ENCODE results near the gene RAB9A.

DNA sequence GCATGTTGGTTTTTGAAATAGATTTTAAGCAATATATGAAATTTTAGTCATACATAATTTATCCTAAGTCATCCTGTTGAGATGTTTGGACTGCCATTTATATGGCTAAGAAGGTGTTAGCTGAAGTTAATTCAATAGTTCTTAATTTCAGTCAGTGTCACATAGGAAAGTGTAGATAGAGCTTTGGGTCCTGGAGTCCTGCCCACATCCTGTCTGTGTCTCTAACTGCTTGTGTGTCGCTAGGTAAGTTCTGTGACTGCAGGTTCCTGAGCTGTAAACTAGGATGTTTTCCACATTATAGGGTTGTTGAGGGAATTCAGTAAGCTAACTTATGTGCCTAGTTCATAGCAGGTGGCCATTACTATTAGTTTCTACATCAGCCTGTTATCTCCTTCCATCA is 66.3 kb downstream of the RAB9A start:
- no peak for TF ChIP-seq POLR2A (IDR thresholded peaks at IDR 0.05)
- TF ChIP-seq, protein P1, sequence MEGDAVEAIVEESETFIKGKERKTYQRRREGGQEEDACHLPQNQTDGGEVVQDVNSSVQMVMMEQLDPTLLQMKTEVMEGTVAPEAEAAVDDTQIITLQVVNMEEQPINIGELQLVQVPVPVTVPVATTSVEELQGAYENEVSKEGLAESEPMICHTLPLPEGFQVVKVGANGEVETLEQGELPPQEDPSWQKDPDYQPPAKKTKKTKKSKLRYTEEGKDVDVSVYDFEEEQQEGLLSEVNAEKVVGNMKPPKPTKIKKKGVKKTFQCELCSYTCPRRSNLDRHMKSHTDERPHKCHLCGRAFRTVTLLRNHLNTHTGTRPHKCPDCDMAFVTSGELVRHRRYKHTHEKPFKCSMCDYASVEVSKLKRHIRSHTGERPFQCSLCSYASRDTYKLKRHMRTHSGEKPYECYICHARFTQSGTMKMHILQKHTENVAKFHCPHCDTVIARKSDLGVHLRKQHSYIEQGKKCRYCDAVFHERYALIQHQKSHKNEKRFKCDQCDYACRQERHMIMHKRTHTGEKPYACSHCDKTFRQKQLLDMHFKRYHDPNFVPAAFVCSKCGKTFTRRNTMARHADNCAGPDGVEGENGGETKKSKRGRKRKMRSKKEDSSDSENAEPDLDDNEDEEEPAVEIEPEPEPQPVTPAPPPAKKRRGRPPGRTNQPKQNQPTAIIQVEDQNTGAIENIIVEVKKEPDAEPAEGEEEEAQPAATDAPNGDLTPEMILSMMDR (IDR thresholded peaks at IDR 0.05) = no peak

Measured in right lobe of liver (tissue), 4 donors.